ENCODE results near the gene SDHB.

The SDHB gene

DNA sequence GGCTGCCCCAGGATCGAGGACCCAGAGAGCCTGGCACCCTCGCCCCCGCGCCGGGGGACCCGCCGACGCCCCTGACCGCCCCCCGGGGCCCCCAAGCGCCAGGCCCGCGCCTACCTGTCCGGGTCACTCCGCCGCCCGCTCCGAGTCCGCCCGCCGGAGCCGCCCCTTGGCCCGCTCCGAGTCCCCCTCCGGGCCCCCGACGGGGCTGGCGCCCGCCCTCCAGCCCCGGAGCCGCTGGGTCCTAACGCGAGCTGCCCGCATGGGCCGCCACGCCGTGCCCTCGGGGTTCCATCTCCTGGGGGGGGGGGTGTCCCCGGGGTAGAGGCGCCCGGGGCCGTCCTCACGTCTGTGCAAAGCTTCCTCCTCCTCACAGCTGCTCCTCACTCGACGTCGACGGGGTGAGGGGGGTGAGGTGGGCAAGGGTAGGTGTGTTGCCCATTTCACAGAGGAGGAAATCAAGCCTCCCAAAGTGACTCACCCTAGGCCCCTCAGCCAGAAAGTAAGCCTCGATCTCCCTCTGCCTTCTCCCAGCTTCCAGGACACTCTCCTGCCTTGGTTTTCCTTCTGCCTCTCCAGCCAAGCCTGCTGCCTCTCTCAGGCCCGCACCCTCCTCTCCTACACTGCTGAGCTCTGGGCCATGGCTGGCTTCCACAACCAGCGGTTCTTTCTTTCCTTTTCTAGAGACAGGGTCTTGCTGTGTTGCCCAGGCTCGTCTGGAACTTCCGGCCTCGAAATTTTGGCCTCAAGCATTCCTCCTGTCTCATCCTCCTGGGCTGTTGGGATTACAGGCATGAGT lies 73.2 kb downstream of the SDHB start, which contains the start of gene MFAP2:
Gene MFAP2 (minus strand): TSS at position 148 of the 796 bp plus-strand sequence. CDS start 2,347 bp downstream, outside the sequence.
- peak within 1 kb of the TSS; percentile 79 for H3K4me3 ChIP-seq (ENCODE audit: low read length)
- H3K4me1 ChIP-seq (ENCODE audit: control insufficient read depth, insufficient read depth, low read length) = peaks cover 30% of the 10 kb centered on the region
- peak within 1 kb of the TSS; percentile 82 for H3K9ac ChIP-seq (ENCODE audit: low read length)
- DNase-seq (ENCODE audit: low read depth) = peak; percentile 86
- no peaks in the 10 kb centered on the region for H3K36me3 ChIP-seq (ENCODE audit: control insufficient read depth, insufficient read depth, low read length, severe bottlenecking)
- no peaks in the 10 kb centered on the region for H3K9me3 ChIP-seq (ENCODE audit: control insufficient read depth, low read length)
- no peaks in the 10 kb centered on the region for H3K27me3 ChIP-seq (replicated peaks; ENCODE audit: control insufficient read depth, insufficient read depth, low read length)

GRCh38 chr1:16979475-16980327 lies 74.1 kb downstream of the SDHB start:
- Histone ChIP-seq H3K4me3 (ENCODE audit: low read length) (peak overlapping the region; percentile 79), H3K9me3 (ENCODE audit: control insufficient read depth, low read length) (no peaks in the 10 kb centered on the region), H3K27me3 (replicated peaks; ENCODE audit: control insufficient read depth, insufficient read depth, low read length) (no peaks in the 10 kb centered on the region), H3K9ac (ENCODE audit: low read length) (peak overlapping the region; percentile 82), H3K36me3 (ENCODE audit: control insufficient read depth, insufficient read depth, low read length, severe bottlenecking) (no peaks in the 10 kb centered on the region), H3K4me1 (ENCODE audit: control insufficient read depth, insufficient read depth, low read length) (peaks cover 29% of the 10 kb centered on the region)
- DNase-seq (ENCODE audit: low read depth) = peak; percentile 81

GRCh38 chr1:16978567-16979474 lies 75.0 kb downstream of the SDHB start:
- Histone ChIP-seq H3K4me1 (ENCODE audit: control insufficient read depth, insufficient read depth, low read length) (peaks cover 24% of the 10 kb centered on the region), H3K4me3 (ENCODE audit: low read length) (peak overlapping the region; percentile 79), H3K9me3 (ENCODE audit: control insufficient read depth, low read length) (no peaks in the 10 kb centered on the region), H3K27me3 (replicated peaks; ENCODE audit: control insufficient read depth, insufficient read depth, low read length) (no peaks in the 10 kb centered on the region), H3K9ac (ENCODE audit: low read length) (peak overlapping the region; percentile 82), H3K36me3 (ENCODE audit: control insufficient read depth, insufficient read depth, low read length, severe bottlenecking) (no peaks in the 10 kb centered on the region)
- DNase-seq (ENCODE audit: low read depth) = peak; percentile 94

GRCh38 chr1:16978139-16978538 lies 75.7 kb downstream of the SDHB start:
- H3K9me3 ChIP-seq (ENCODE audit: control insufficient read depth, low read length) = no peaks in the 10 kb centered on the region
- no peaks in the 10 kb centered on the region for H3K36me3 ChIP-seq (ENCODE audit: control insufficient read depth, insufficient read depth, low read length, severe bottlenecking)
- peak overlapping the region; percentile 79 for H3K4me3 ChIP-seq (ENCODE audit: low read length)
- H3K4me1 ChIP-seq (ENCODE audit: control insufficient read depth, insufficient read depth, low read length) = peaks cover 24% of the 10 kb centered on the region
- DNase-seq (ENCODE audit: low read depth) = no peak
- peak overlapping the region; percentile 82 for H3K9ac ChIP-seq (ENCODE audit: low read length)
- H3K27me3 ChIP-seq (replicated peaks; ENCODE audit: control insufficient read depth, insufficient read depth, low read length) = no peaks in the 10 kb centered on the region

DNA sequence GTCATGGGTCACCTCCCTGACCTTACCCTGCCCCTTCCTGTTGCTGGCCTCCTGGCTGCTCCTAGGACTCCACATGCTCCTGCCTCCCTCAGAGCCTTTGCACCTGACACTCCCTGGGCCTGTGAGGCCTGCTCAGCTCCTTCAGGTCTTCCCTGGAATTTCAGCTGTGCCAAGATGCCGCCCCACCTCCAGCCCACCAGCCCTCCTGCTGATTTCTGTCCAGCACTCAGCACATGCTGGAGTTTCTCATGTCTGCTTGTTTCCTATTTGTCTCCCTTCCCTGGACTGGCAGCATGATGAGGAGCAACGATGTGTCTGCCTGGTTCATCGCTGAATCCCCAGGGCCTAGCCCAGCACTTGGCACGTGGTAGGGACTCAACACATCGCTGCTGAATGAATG lies 76.5 kb downstream of the SDHB start:
- Histone ChIP-seq H3K9me3 (ENCODE audit: control insufficient read depth, low read length) (no peaks in the 10 kb centered on the region), H3K4me3 (ENCODE audit: low read length) (no peak overlapping the region), H3K4me1 (ENCODE audit: control insufficient read depth, insufficient read depth, low read length) (peaks cover 24% of the 10 kb centered on the region), H3K36me3 (ENCODE audit: control insufficient read depth, insufficient read depth, low read length, severe bottlenecking) (no peaks in the 10 kb centered on the region), H3K9ac (ENCODE audit: low read length) (no peak overlapping the region), H3K27me3 (replicated peaks; ENCODE audit: control insufficient read depth, insufficient read depth, low read length) (no peaks in the 10 kb centered on the region)
- no peak for DNase-seq (ENCODE audit: low read depth)

GRCh38 chr1:16976966-16977365 lies 76.9 kb downstream of the SDHB start:
- no peak overlapping the region for H3K9ac ChIP-seq (ENCODE audit: low read length)
- H3K27me3 ChIP-seq (replicated peaks; ENCODE audit: control insufficient read depth, insufficient read depth, low read length) = no peaks in the 10 kb centered on the region
- H3K36me3 ChIP-seq (ENCODE audit: control insufficient read depth, insufficient read depth, low read length, severe bottlenecking) = no peaks in the 10 kb centered on the region
- H3K4me1 ChIP-seq (ENCODE audit: control insufficient read depth, insufficient read depth, low read length) = peaks cover 24% of the 10 kb centered on the region
- H3K9me3 ChIP-seq (ENCODE audit: control insufficient read depth, low read length) = no peaks in the 10 kb centered on the region
- no peak for DNase-seq (ENCODE audit: low read depth)
- no peak overlapping the region for H3K4me3 ChIP-seq (ENCODE audit: low read length)

- DNase-seq (ENCODE audit: low read depth) = no peak
- Histone ChIP-seq H3K36me3 (ENCODE audit: control insufficient read depth, insufficient read depth, low read length, severe bottlenecking) (no peaks in the 10 kb centered on the region), H3K9ac (ENCODE audit: low read length) (no peak overlapping the region), H3K4me1 (ENCODE audit: control insufficient read depth, insufficient read depth, low read length) (peaks cover 15% of the 10 kb centered on the region), H3K27me3 (replicated peaks; ENCODE audit: control insufficient read depth, insufficient read depth, low read length) (no peaks in the 10 kb centered on the region), H3K4me3 (ENCODE audit: low read length) (no peak overlapping the region), H3K9me3 (ENCODE audit: control insufficient read depth, low read length) (no peaks in the 10 kb centered on the region)
Measured at GRCh38 chr1:16975838-16976237, 78.0 kb downstream of the SDHB start.

GRCh38 chr1:16975211-16975610 lies 78.6 kb downstream of the SDHB start:
- no peaks in the 10 kb centered on the region for H3K36me3 ChIP-seq (ENCODE audit: control insufficient read depth, insufficient read depth, low read length, severe bottlenecking)

DNA sequence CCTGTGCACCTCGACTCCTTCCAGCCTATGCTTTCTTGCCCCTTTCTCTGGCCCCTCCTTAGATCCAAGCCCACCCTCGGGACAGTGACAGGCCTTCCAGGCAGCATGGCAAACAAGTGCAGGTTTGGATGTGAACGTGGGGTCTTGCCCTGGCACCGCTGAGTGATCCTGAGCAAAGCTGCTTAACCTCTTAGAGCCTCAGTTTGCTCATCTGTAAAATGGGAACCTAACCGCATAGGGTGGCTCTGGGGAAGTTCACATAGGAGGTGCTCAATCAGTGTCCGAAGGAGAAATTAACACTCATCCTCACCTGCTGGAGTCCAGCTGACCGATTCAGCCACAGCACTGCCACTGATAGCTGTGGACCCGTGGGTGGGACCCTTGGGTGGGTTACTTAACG lies 80.6 kb downstream of the SDHB start:
- peaks cover 2% of the 10 kb centered on the region for H3K4me1 ChIP-seq (ENCODE audit: control insufficient read depth, insufficient read depth, low read length)
- H3K27me3 ChIP-seq (replicated peaks; ENCODE audit: control insufficient read depth, insufficient read depth, low read length) = no peaks in the 10 kb centered on the region
- no peak overlapping the region for H3K9ac ChIP-seq (ENCODE audit: low read length)
- H3K9me3 ChIP-seq (ENCODE audit: control insufficient read depth, low read length) = no peaks in the 10 kb centered on the region
- H3K36me3 ChIP-seq (ENCODE audit: control insufficient read depth, insufficient read depth, low read length, severe bottlenecking) = no peaks in the 10 kb centered on the region
- no peak for DNase-seq (ENCODE audit: low read depth)
- no peak overlapping the region for H3K4me3 ChIP-seq (ENCODE audit: low read length)

More at GRCh38 chr1:16975211-16975610, 78.6 kb downstream of the SDHB start:
- peaks cover 13% of the 10 kb centered on the region for H3K4me1 ChIP-seq (ENCODE audit: control insufficient read depth, insufficient read depth, low read length)
- H3K4me3 ChIP-seq (ENCODE audit: low read length) = no peak overlapping the region
- no peaks in the 10 kb centered on the region for H3K9me3 ChIP-seq (ENCODE audit: control insufficient read depth, low read length)
- no peak overlapping the region for H3K9ac ChIP-seq (ENCODE audit: low read length)
- no peaks in the 10 kb centered on the region for H3K27me3 ChIP-seq (replicated peaks; ENCODE audit: control insufficient read depth, insufficient read depth, low read length)
- no peak for DNase-seq (ENCODE audit: low read depth)

- Histone ChIP-seq H3K4me1 (ENCODE audit: control insufficient read depth, insufficient read depth, low read length) (no peaks in the 10 kb centered on the region), H3K36me3 (ENCODE audit: control insufficient read depth, insufficient read depth, low read length, severe bottlenecking) (no peaks in the 10 kb centered on the region), H3K4me3 (ENCODE audit: low read length) (no peak overlapping the region), H3K9ac (ENCODE audit: low read length) (no peak overlapping the region), H3K9me3 (ENCODE audit: control insufficient read depth, low read length) (no peaks in the 10 kb centered on the region), H3K27me3 (replicated peaks; ENCODE audit: control insufficient read depth, insufficient read depth, low read length) (no peaks in the 10 kb centered on the region)
- no peak for DNase-seq (ENCODE audit: low read depth)
Measured at GRCh38 chr1:16972189-16972895, 81.5 kb downstream of the SDHB start.

Data from adipocyte (in vitro differentiated cells).